GM21447 (cell line): ENCODE results near the gene ARHGAP21.
"Not testable (repeated sequence)": the region's sequence is repeated elsewhere in the genome, so short reads cannot be mapped to it uniquely, and the experiment has no call there.

Experiments used
- ATAC-seq: cut with Tn5 transposase; IDR thresholded peaks from one replicate; pipeline ENCODE4 v1.9.1; 2021; ENCODE audit not compliant: unreplicated experiment

ARHGAP21 gene

GRCh38 chr10:24690961-24691512 is 32.6 kb downstream of the ARHGAP21 start:
- no peak for ATAC-seq

- ATAC-seq = no peak
Measured at GRCh38 chr10:24685958-24686540, 37.6 kb downstream of the ARHGAP21 start.

GRCh38 chr10:24683554-24683953 is 40.1 kb downstream of the ARHGAP21 start:
- ATAC-seq = no peak

- ATAC-seq = no peak
Measured at GRCh38 chr10:24681572-24682088, 42.1 kb downstream of the ARHGAP21 start.

- no peak for ATAC-seq
Measured at GRCh38 chr10:24680647-24681524, 42.8 kb downstream of the ARHGAP21 start.

GRCh38 chr10:24678757-24679156 is 44.9 kb downstream of the ARHGAP21 start:
- ATAC-seq = no peak

GRCh38 chr10:24674892-24675632 is 48.6 kb downstream of the ARHGAP21 start:
- no peak for ATAC-seq

GRCh38 chr10:24670964-24671670 is 52.6 kb downstream of the ARHGAP21 start:
- no peak for ATAC-seq

- ATAC-seq = no peak
Measured at GRCh38 chr10:24669285-24669852, 54.3 kb downstream of the ARHGAP21 start.

GRCh38 chr10:24668247-24668646 is 55.4 kb downstream of the ARHGAP21 start:
- ATAC-seq = no peak

- no peak for ATAC-seq
Measured at GRCh38 chr10:24664991-24665390, 58.7 kb downstream of the ARHGAP21 start.

GRCh38 chr10:24661376-24661775 is 62.3 kb downstream of the ARHGAP21 start:
- no peak for ATAC-seq

- ATAC-seq = not testable (repeated sequence)
Measured at GRCh38 chr10:24658319-24658718, 65.4 kb downstream of the ARHGAP21 start.

GRCh38 chr10:24656326-24656725 is 67.4 kb downstream of the ARHGAP21 start:
- not testable (repeated sequence) for ATAC-seq

GRCh38 chr10:24652381-24652957 is 71.2 kb downstream of the ARHGAP21 start:
- ATAC-seq = peak; percentile 93

- peak; percentile 8 for ATAC-seq
Measured at GRCh38 chr10:24651923-24652322, 71.8 kb downstream of the ARHGAP21 start.

GRCh38 chr10:24650669-24651391 is 72.9 kb downstream of the ARHGAP21 start:
- ATAC-seq = no peak

- no peak for ATAC-seq
Measured at GRCh38 chr10:24645784-24646183, 77.9 kb downstream of the ARHGAP21 start.

- no peak for ATAC-seq
Measured at GRCh38 chr10:24645022-24645421, 78.7 kb downstream of the ARHGAP21 start.
